GM18519 (cell line): ENCODE results near the gene DIAPH3.

ENCODE experiments used
- ATAC-seq: cut with Tn5 transposase; IDR thresholded peaks from one replicate; pipeline ENCODE4 v1.9.1; 2021; ENCODE audit warnings: mild to moderate bottlenecking, moderate library complexity; ENCODE audit not compliant: unreplicated experiment, low FRiP score

Gene DIAPH3

DNA sequence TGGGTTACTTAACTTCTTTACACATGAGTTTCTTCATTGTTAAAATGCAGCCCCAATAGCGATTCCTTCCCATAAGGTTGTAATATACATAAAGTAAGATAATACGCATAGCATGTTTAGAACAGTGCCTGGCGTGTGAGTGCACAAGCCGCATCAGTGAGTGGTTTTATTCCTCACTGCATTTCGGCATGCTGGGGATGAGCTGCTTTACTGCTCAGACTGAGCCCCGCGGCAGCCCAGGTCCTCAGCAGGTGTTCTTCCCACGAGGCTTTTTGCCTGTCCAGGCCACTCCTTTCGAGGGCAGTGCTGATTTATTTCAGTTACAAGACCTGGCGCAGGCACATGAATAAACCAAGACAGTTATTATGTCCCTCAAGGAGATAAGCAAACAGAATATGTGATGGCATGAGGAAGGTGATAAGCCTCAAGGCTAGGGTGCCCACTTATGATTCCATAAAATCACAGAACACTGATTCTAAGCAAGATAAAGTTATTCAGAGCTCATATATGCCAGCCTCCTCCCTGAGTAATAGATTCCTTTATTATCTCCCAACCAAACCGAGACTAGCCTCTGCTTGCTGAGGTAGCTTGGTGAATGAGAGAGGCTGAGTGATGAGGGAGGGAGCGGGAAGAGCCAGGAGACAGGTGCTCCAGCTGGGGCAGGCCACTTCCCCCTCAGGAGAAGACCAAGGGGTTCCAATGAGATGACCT, 505.5 kb downstream of the DIAPH3 start:
- ATAC-seq: no peak

DNA sequence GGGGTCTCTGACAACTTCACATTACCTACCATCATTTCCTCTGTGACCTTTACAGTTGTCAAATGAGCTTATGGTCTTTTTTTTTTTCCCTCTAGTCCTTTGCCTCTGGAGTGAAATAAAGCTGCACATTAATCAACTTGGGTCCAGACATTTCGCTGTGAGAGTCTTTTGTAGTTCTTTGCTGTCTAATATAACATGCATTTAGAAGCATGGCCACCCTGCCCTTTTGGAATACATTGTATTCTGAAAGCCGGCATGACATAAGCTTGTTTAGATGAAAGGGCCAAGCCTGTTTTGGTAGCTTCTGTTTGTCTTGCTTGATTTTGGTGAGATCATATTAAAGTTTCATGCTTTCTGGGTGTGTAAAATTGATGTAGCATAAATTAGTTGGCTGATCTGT, 509.8 kb downstream of the DIAPH3 start:
- no peak for ATAC-seq

DNA sequence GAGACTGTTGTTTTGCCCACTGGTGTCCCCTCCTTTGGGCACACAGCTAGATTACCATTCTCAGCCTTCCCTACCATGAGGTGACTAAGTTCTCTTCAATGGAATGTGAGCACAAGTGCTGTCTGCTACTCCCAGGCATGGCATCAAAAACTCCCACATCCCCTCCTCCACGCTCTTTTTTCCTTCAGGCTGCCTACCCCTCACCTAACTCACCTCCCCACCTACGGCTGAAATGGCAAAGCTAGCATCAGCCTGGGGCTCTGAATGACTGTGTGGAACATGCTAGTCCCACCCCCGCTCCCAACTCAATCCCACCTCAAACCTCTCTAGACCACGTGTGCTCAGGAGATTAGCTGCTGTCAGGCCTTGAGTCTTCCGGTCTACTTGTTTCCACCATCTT, 512.2 kb downstream of the DIAPH3 start:
- ATAC-seq: no peak

DNA sequence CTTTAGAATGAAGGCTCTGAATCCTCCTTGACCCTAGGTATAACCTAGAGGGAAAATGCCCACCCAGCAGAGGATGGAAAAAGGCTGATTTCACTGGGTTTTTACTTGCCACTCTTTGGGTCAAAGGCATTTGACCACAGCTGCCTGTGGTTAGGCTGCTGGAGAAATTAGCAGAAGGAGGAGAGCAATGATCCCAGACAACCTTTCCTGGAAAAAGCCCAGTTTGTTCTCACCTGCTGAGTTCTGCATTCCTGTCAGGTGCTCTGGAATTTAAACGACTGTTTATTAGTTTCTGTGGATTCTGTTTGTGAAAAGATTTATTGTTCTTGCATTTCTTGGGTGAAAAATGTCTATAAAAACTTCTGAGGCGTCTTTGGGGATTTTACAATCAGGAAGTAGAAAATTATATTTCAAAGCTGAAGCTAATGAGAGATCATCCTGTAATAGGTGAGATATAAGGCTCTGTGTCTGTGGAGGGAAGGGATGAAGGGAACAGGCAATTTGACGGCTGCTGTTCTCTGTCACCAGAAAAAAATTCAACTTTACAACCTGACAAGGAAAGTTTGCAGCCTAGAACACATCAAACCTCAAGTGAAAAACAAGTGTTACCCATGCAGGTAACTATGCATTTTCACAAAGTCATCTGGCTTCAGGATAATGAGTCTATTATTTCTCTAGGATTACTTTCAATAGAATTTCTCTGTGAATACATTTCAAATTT, 519.7 kb downstream of the DIAPH3 start:
- ATAC-seq: no peak

DNA sequence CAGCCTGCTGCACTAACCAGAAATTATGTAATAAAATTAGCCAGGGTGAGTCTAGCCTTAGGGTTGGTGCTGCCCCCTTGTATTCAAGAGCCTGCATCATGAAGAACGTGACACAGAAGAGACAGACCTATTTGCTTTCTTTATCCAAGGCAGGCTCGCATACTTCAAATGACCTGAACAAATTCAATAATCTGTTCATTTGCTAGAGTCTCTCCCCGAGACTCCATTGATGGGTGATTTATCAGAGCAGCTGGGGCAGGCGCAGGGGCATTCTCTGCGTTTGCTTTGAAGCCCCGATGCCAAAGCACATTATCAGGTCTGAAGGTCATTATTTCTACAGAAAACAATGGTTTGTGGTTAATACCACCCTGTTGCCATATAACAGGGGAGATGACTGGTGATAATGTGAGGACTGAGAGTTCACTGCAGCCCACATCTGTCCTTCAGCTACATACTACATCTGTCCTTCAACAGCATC, 520.3 kb downstream of the DIAPH3 start:
- ATAC-seq: no peak

DNA sequence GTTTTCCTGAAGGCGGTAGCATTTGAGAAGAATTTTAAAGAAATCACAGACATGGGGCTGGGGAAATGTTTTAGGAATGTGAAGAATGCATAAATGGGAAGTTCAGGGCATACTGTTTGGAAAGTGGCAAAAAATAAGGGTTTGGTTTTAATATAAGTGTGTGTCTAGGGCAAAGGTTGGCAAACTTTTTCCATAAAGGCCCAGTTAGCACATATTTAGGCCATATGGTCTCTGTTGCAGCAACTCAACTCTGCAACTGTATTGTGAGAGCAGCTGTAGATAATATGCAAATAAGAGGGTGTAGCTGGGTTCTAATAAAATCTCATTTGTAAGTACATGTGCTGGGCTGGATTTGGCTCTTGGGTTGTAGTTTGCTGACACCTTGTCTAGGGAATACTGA, 521.9 kb downstream of the DIAPH3 start:
- ATAC-seq: no peak

DNA sequence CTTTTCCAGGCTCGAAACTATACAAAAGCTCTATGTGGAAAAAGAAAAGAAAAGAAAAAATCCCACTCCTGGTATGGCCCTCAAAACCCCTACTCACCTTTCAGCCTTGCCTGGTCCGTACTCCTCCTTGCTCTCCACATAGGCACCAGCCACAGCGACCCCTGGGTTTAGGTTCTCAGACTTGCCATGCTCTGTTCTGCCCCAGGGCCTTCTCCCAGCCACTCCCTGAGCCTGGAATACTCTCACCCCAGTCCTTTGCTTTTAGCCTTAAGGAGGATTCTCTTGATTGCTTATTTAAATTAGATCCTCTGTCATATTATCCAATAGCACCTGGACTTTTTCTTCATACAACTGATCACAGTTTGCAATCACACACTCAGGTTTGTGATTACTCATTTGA, 522.5 kb downstream of the DIAPH3 start:
- ATAC-seq: no peak

DNA sequence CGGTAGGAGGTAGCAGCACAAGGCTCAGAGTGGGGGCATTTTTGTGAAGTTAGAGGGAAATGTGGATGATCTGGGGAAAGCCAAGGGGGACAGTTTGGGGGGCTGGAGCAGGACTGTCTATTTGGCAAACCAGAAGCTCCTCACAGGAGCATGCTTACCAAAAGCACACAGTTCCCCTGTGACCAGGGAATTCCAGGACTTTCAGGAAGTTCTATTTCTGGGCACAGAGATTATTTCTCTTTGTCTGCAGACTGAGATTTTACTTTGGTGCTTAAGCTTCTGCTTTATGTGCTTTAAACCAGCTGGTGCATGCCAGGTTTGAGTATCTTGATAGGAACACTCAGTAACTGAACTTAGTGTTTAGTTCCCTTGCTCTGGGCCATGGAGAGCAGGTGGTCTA, 525.3 kb downstream of the DIAPH3 start:
- no peak for ATAC-seq

DNA sequence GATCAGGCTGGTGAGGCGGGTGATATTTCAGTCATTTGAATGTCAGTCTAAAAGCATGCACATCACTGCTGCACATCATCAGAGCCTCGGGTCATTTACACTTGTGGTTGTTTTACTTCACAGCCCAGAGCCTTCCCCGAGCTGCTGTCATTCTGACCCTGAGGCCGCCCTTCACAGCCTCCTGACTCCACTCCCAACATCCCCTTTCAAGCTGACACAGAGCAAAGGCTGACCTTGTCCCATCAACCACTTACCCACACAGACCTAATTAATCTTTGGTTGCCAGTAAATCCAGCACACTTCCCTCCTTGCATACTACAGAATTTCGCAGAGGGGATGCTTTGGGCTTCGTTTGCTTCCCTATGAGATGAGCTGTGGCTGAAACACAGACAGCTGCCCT, 528.1 kb downstream of the DIAPH3 start:
- ATAC-seq: no peak

DNA sequence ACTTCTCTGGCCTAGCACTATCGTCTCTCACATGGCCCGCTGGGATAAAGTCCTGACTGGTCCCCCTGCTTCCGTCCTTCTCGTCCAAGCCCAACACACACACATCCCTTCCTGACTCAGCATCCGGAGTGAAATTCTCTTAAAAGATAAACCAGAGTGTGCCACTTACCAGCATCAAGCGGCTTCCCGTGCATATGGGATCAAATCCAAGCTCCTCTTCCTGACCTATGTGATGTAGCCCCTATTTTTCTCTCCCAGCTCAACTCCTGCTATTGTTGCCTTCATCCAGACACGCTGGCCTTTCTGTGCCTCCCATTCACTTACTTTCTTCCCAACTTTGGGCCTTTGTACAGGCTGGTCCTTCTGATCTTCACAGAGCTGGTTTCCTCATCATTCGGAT, 530.4 kb downstream of the DIAPH3 start:
- no peak for ATAC-seq

DNA sequence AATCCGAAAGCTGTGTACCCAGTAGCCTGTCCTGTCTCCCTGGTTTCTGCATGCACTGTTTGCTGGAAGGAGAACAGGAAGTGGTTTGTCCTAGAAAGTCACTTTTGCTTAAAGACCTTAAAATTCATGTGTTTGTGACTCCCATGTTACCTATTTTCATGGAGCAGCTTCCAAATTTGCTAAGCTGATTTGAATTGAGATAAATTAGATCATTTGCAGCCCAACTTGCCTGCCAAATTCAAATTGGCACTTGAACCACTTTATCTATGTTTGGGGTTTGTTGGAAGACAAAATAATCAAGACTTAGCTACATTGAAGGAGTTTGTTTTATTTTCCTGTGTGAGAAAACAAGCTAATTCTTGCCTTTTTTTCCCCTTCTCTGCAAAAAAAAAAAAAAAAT, 532.5 kb downstream of the DIAPH3 start:
- no peak for ATAC-seq

DNA sequence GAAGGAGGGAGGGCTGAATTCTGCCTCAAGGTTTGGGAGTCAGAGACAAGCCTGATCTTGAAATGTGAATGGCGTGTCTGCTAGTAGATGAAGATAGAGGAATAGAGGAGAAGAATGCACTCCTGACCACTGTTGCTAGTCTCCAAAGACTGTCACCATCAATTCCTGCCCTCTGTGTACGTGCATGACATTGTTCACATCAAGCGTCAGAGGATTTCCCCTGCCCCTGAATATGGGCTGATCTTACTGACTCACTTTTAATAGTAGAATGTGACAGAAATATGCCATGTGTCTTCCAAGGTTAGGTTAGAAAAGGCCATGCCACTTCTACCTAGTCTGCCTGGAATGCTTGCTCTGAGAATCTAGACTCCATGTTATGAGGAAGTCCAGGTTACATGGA, 538.6 kb downstream of the DIAPH3 start:
- ATAC-seq: no peak

DNA sequence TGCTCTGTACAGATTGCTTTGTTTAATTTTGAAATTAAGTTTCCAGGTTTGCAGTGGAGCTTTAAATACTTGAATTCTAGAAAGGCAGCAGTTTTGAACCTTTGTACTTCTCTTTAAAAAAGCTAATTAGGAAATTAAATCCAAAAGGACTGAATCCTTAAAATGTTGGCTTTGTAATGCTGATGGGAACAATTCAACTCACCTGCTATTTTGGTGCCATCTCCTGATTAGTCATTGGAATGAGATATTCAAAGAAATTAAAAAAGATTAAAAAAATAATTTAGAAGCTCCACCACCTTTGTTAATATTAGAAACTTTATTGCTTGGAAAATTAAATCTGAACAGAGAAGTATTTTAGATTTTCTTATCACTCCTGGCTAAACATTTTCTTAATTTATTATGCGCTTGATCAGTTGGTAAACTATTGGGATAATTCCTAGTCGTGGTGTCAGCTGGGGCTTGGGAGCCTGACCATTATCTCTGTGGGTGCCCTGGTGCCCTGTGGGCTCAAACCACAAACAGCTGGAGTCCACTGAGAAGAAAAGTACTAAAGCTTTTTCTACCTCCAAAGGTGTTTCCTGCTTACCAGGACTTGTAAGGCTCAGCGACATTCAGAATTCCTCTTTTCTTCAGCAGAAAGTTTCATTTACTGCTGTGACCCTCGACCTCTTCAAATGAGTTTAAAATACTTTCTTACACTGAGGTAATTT, 540.4 kb downstream of the DIAPH3 start:
- ATAC-seq: no peak

DNA sequence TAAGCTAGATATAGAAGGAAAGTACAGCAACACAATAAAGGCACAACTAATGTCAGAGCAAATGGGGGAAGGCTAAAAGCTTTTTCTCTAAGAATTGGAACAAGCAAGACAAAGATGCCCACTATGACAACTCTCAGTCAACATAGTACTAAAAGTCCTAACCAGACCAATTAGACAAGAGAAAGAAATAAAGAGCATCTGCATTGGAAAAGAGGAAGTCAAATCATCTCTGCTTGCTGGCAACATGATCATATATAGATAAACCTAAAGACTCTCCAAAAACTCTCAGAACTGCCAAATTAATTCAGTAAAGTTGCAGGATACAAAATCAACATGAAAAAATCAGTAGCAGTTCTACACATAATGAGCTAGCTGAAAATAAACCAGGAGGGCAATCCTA, 542.0 kb downstream of the DIAPH3 start:
- ATAC-seq: no peak
